A549 (cell line): ENCODE results near the gene NUCB1. TPM values are rescaled to one million over a fixed set of nuclear protein-coding genes. Genes with fewer than 3 reads are reported as not detected.

Experiments
- ATAC-seq, 2 experiments: fragments of 200-7000 bp in 1 of 2; fragments of >200 bp in 1 of 2; cut with Nextera tagmentation in 1 of 2; cut with Tn5 transposase in 1 of 2; 3 replicates each; pipeline versions ENCODE4 v1.8.0 to v1.9.1; 2018 to 2020; ENCODE audit warnings: mild to moderate bottlenecking in 1 of 2, moderate library complexity in 1 of 2
- CTCF ChIA-PET: fragments of 300-600 bp; sonication (Branson Sonifier 250); formaldehyde crosslinking; extraction: SDS; loops from one replicate; lab custom pipeline; 2021; ENCODE audit warnings: antibody characterized with exemption, inconsistent platforms; lab: Yijun Ruan, JAX
- POLR2A ChIA-PET: fragments of 350-600 bp; formaldehyde crosslinking; extraction: SDS; loops from one replicate; lab custom pipeline; 2021; ENCODE audit warnings: antibody characterized with exemption, inconsistent platforms; lab: Yijun Ruan, JAX
- DNase-seq, 2 experiments: peaks; one replicate each; pipeline versions ENCODE4 v3.0.0 to v3.0.0-alpha.2; 2011 to 2016; ENCODE audit warnings: low read depth in 1 of 2, low spot score in 1 of 2
- FAIRE-seq: peaks from 2 replicates; lab custom pipeline; 2011; peaks lifted over from hg19 to GRCh38; lab: Jason Lieb, UNC
- H3K27ac ChIP-seq, 2 experiments: fragments of >200 bp; sonication (Bioruptor Twin); formaldehyde crosslinking; 3 replicates each; pipeline ENCODE4 v1.5.1; 2016 to 2017
- H3K4me1 ChIP-seq: fragments of >200 bp; sonication (Bioruptor Twin); formaldehyde crosslinking; 3 replicates; pipeline ENCODE4 v1.6.1; 2016
- H3K4me2 ChIP-seq: fragments of >200 bp; sonication (Bioruptor Twin); formaldehyde crosslinking; 3 replicates; pipeline ENCODE4 v1.6.1; 2016
- H3K4me3 ChIP-seq: fragments of >200 bp; sonication (Bioruptor Twin); formaldehyde crosslinking; 3 replicates; pipeline ENCODE4 v1.5.1; 2016
- H3K9me3 ChIP-seq: fragments of >200 bp; sonication (Bioruptor Twin); formaldehyde crosslinking; 3 replicates; pipeline ENCODE4 v1.6.1; 2016
- CEBPB ChIP-seq, 2 experiments: fragments of >200 bp in 1 of 2; sonication (Bioruptor Twin) in 1 of 2; formaldehyde crosslinking in 1 of 2; IDR thresholded peaks; 2 replicates each; pipeline ENCODE4 v1.6.1; 2012 to 2016
- EHF ChIP-seq: fragments of 250-450 bp; sonication (Bioruptor Pico); IDR thresholded peaks from 2 replicates; pipeline ENCODE4 v1.5.0; 2020; ENCODE audit warnings: mild to moderate bottlenecking
- EP300 ChIP-seq, 2 experiments: fragments of >200 bp; sonication (Bioruptor Twin); formaldehyde crosslinking; IDR thresholded peaks; 2 replicates in 1 of 2; 3 replicates in 1 of 2; pipeline ENCODE4 v1.6.1; 2016 to 2017
- ESRRA ChIP-seq: fragments of 150-350 bp; IDR thresholded peaks from 2 replicates; pipeline ENCODE4 v1.6.1; 2014; ENCODE audit warnings: mild to moderate bottlenecking, low read length, borderline replicate concordance
- FOSL2 ChIP-seq, 2 experiments: fragments of 450-650 bp in 1 of 2; fragments of >200 bp in 1 of 2; sonication (Bioruptor Twin) in 1 of 2; formaldehyde crosslinking; IDR thresholded peaks; 2 replicates each; pipeline versions ENCODE4 v1.5.0 to v1.6.1; 2016 to 2020; ENCODE audit warnings: mild to moderate bottlenecking in 1 of 2, moderate library complexity in 1 of 2
- FOXS1 ChIP-seq: fragments of 250-450 bp; sonication (Bioruptor Pico); IDR thresholded peaks from 2 replicates; pipeline ENCODE4 v1.5.0; 2020; ENCODE audit warnings: mild to moderate bottlenecking, moderate library complexity
- GATA3 ChIP-seq: IDR thresholded peaks from 2 replicates; pipeline ENCODE4 v1.6.1; 2012; ENCODE audit warnings: borderline replicate concordance
- HEYL ChIP-seq: fragments of 250-450 bp; sonication (Bioruptor Pico); IDR thresholded peaks from 2 replicates; pipeline ENCODE4 v1.8.0; 2021; ENCODE audit warnings: mild to moderate bottlenecking, moderate library complexity
- HOXB13 ChIP-seq: fragments of 250-450 bp; sonication (Bioruptor Pico); IDR thresholded peaks from 2 replicates; pipeline ENCODE4 v1.5.0; 2020; ENCODE audit warnings: low read depth, mild to moderate bottlenecking, moderate library complexity
- HOXB5 ChIP-seq: fragments of 250-450 bp; sonication (Bioruptor Pico); IDR thresholded peaks from 2 replicates; pipeline ENCODE4 v1.5.0; 2020; ENCODE audit warnings: mild to moderate bottlenecking, moderate library complexity
- JUNB ChIP-seq: fragments of >200 bp; sonication (Bioruptor Twin); formaldehyde crosslinking; IDR thresholded peaks from 2 replicates; pipeline ENCODE4 v1.6.1; 2016
- KDM5A ChIP-seq: fragments of 200-600 bp; sonication (generic); IDR thresholded peaks from 2 replicates; pipeline ENCODE4 v1.6.1; 2016; ENCODE audit warnings: antibody characterized with exemption, mild to moderate bottlenecking
- MAZ ChIP-seq: fragments of 150-350 bp; IDR thresholded peaks from 2 replicates; pipeline ENCODE4 v1.6.1; 2014; ENCODE audit warnings: antibody characterized with exemption, low read depth, low read length, borderline replicate concordance
- MYC ChIP-seq: IDR thresholded peaks from 2 replicates; pipeline ENCODE4 v1.6.1; 2012; ENCODE audit warnings: mild to moderate bottlenecking, inconsistent platforms, low read length, improper control_type of control experiment, borderline replicate concordance
- NFE2L2 ChIP-seq: fragments of 150-350 bp; conservative IDR thresholded peaks from 2 replicates; pipeline ENCODE4 v1.6.1; 2014; ENCODE audit warnings: low read length
- NPAS2 ChIP-seq: fragments of 250-450 bp; sonication (Bioruptor Pico); IDR thresholded peaks from 2 replicates; pipeline ENCODE4 v1.8.0; 2022; ENCODE audit warnings: mild to moderate bottlenecking, moderate library complexity, borderline replicate concordance
- NR3C1 ChIP-seq: fragments of >200 bp; sonication (Bioruptor Twin); formaldehyde crosslinking; IDR thresholded peaks from 3 replicates; pipeline ENCODE4 v1.6.1; 2017
- PBX3 ChIP-seq: IDR thresholded peaks from 2 replicates; pipeline ENCODE4 v1.6.1; 2012
- PHF8 ChIP-seq: fragments of 200-600 bp; sonication (generic); IDR thresholded peaks from 2 replicates; pipeline ENCODE4 v1.6.1; 2016; ENCODE audit warnings: low read depth, mild to moderate bottlenecking, antibody characterized with exemption, moderate library complexity, borderline replicate concordance
- RAD21 ChIP-seq, 2 experiments: fragments of >200 bp in 1 of 2; sonication (Bioruptor Twin) in 1 of 2; formaldehyde crosslinking in 1 of 2; IDR thresholded peaks in 1 of 2; conservative IDR thresholded peaks in 1 of 2; 2 replicates in 1 of 2; 3 replicates in 1 of 2; pipeline ENCODE4 v1.6.1; 2012 to 2018; ENCODE audit warnings: inconsistent platforms in 1 of 2
- RARB ChIP-seq: fragments of 250-450 bp; sonication (Bioruptor Pico); IDR thresholded peaks from 2 replicates; pipeline ENCODE4 v1.8.0; 2021; ENCODE audit warnings: mild to moderate bottlenecking, moderate library complexity
- RFX5 ChIP-seq: fragments of 450-650 bp; IDR thresholded peaks from 2 replicates; pipeline ENCODE4 v1.7.1; 2014; ENCODE audit warnings: antibody characterized with exemption, mild to moderate bottlenecking, moderate library complexity
- RNF2 ChIP-seq: fragments of 200-600 bp; sonication (generic); IDR thresholded peaks from 2 replicates; pipeline ENCODE4 v1.6.1; 2016; ENCODE audit warnings: low read depth, mild to moderate bottlenecking, antibody characterized with exemption, moderate library complexity, borderline replicate concordance
- TFCP2L1 ChIP-seq: fragments of 250-450 bp; sonication (Bioruptor Pico); IDR thresholded peaks from 2 replicates; pipeline ENCODE4 v1.5.0; 2021; ENCODE audit warnings: mild to moderate bottlenecking
- USF2 ChIP-seq: fragments of 450-650 bp; IDR thresholded peaks from 2 replicates; pipeline ENCODE4 v1.6.1; 2014; ENCODE audit warnings: antibody characterized with exemption
- ZSCAN20 ChIP-seq: fragments of 250-450 bp; sonication (Bioruptor Pico); IDR thresholded peaks from 2 replicates; pipeline ENCODE4 v1.8.0; 2022; ENCODE audit warnings: mild to moderate bottlenecking, moderate library complexity
- WGBS: methylation state at CpG from one replicate; pipeline ENCODE4 v1.1.6; 2017; ENCODE audit errors: missing lambda C conversion rate; 5-methylcytosine and 5-hydroxymethylcytosine counted together
- polyA plus RNA-seq, 4 experiments: library from polyadenylated mRNA; depleted of rRNA in 3 of 4; stranded (reverse); fragments of >200 nt; fragmentation: RNase III in 1 of 4; extraction: RNeasy Plus Mini Kit Qiagen cat#74134 plus additional on column Dnase treatment in 1 of 4; gene quantifications; 2 replicates in 3 of 4; 3 replicates in 1 of 4; pipeline ENCODE4 v1.2.3, GENCODE V29; 2011 to 2017
- TF ChIP-seq, protein P1 (sequence below): IDR thresholded peaks from 2 replicates; pipeline ENCODE4 v1.6.1; 2012

Gene NUCB1
- polyA plus RNA-seq, 2 of the 4 experiments (the other 2 are of a cell fraction): 79.5 to 182 TPM

- peak; percentile 81; the same call in 1 of the 2 replicates for TF ChIP-seq EHF
- no peak for TF ChIP-seq CEBPB (IDR thresholded peaks at IDR 0.05)
- peak; percentile 97 for TF ChIP-seq NPAS2 (CRISPR knock-in tag)
- peak; percentile 87 for TF ChIP-seq MYC
- 0 out of 2 replicates have a peak, but pooled peaks have one; percentile 60 for TF ChIP-seq MAZ
- no peak for TF ChIP-seq ESRRA
Observed at GRCh38 chr19:48954595-48955307, 54.6 kb downstream of the NUCB1 start, which contains the start of gene BAX (continued).

GRCh38 chr19:48955308-48955958 lies 55.3 kb downstream of the NUCB1 start:
- H3K4me2 ChIP-seq: peak overlapping the region; percentile 97
- no peaks in the 10 kb centered on the region for H3K9me3 ChIP-seq
- FAIRE-seq: no peak
- no peak for DNase-seq
- H3K4me1 ChIP-seq: peaks cover 16% of the 10 kb centered on the region
- peak overlapping the region; percentile 83 for H3K4me3 ChIP-seq
- peak overlapping the region; percentile 96 to 97 for H3K27ac ChIP-seq
- no peak for TF ChIP-seq HEYL (CRISPR knock-in tag)
- TF ChIP-seq TFCP2L1: no peak
- TF ChIP-seq ZSCAN20: no peak
- no peak for TF ChIP-seq RNF2
- TF ChIP-seq NR3C1: no peak
- no peak for TF ChIP-seq RAD21 (conservative IDR thresholded peaks at IDR 0.05 in 1 of 2, IDR thresholded peaks at IDR 0.05 in 1 of 2)
- TF ChIP-seq GATA3: no peak
- no peak for TF ChIP-seq PHF8
- TF ChIP-seq USF2: no peak
- TF ChIP-seq JUNB: no peak
- no peak for TF ChIP-seq HOXB13
- no peak for TF ChIP-seq RFX5
- no peak for TF ChIP-seq PBX3
- TF ChIP-seq FOXS1: no peak
- WGBS: 52% methylated on average over 16 of the region's 16 CpGs
- ChIA-PET POLR2A (interaction anchor here (1.4 to 6.5 kb wide), 5 partner anchors 9 to 83 kb away, joined by 6 to 47 read pairs (median 13); partner anchors contain the start of genes NUCB1 and PPP1R15A), CTCF (interaction anchor here (0.7 to 2.6 kb wide), 8 partner anchors 15 to 167 kb away, joined by 3 to 15 read pairs (median 6); partner anchors contain the start of gene NUCB1)
- peak; percentile 3 to 20; a peak in 1 of 6 replicates for ATAC-seq

GRCh38 chr19:48958006-48958405 lies 57.9 kb downstream of the NUCB1 start:
- H3K4me2 ChIP-seq: no peak overlapping the region
- H3K4me1 ChIP-seq: peaks cover 42% of the 10 kb centered on the region
- ChIA-PET POLR2A (interaction anchor here (1.2 to 6.5 kb wide), 3 partner anchors 11 to 86 kb away, joined by 4 to 47 read pairs (median 4); partner anchors contain the start of genes NUCB1 and PPP1R15A), CTCF (interaction anchor here (0.7 to 5.4 kb wide), 3 partner anchors 13 to 108 kb away, joined by 4 to 39 read pairs (median 4); no protein-coding TSS in a partner anchor)
- no peaks in the 10 kb centered on the region for H3K9me3 ChIP-seq
- H3K27ac ChIP-seq: no peak overlapping the region
- no peak for ATAC-seq
- TF ChIP-seq FOSL2 (IDR thresholded peaks at IDR 0.05) (no peak), FOSL2 (CRISPR knock-in tag; IDR thresholded peaks at IDR 0.05) (no peak), EP300 (IDR thresholded peaks at IDR 0.05) (no peak), NFE2L2 (no peak), KDM5A (no peak), EHF (no peak), GATA3 (no peak), HOXB5 (CRISPR knock-in tag) (no peak), RARB (CRISPR knock-in tag) (no peak)
- TF ChIP-seq, protein P1, sequence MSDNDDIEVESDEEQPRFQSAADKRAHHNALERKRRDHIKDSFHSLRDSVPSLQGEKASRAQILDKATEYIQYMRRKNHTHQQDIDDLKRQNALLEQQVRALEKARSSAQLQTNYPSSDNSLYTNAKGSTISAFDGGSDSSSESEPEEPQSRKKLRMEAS: no peak
- WGBS: 92% methylated on average over 8 of the region's 8 CpGs
- no peak for FAIRE-seq
- no peak overlapping the region for H3K4me3 ChIP-seq
- DNase-seq: no peak
